Peyer's patch (tissue), 4 donors: ENCODE measurements around the gene SCFD2. TPM values are rescaled to one million over a fixed set of nuclear protein-coding genes. Genes with fewer than 3 reads are reported as not detected.
"Not testable (repeated sequence)": the region's sequence is repeated elsewhere in the genome, so short reads cannot be mapped to it uniquely, and the experiment has no call there.

ENCODE experiments used
- DNase-seq, 3 donors: peaks; one replicate each; pipeline ENCODE4 v3.0.0-alpha.2; 2017 to 2019
- H3K27ac ChIP-seq, 4 donors: fragments of 200-600 bp; sonication (generic); one replicate each; pipeline ENCODE4 v1.5.1; 2016 to 2019
- H3K27me3 ChIP-seq, 2 donors: fragments of 200-600 bp; sonication (generic); one replicate each; pipeline ENCODE4 v1.5.1; 2019
- H3K36me3 ChIP-seq, 3 donors: fragments of 200-600 bp; sonication (generic); one replicate each; pipeline ENCODE4 v1.5.1; 2016 to 2019
- H3K4me1 ChIP-seq, 4 donors: fragments of 200-600 bp; sonication (generic); one replicate each; pipeline ENCODE4 v1.5.1; 2016 to 2019
- H3K4me3 ChIP-seq, 4 donors: fragments of 200-600 bp; sonication (generic); 1 replicate in 3 of 4; 2 replicates in 1 of 4; pipeline ENCODE4 v1.5.1; 2016 to 2019; ENCODE audit warnings: mild to moderate bottlenecking in 1 of 4
- H3K9me3 ChIP-seq, 4 donors: fragments of 200-600 bp; sonication (generic); one replicate each; pipeline ENCODE4 v1.5.1; 2016 to 2019; ENCODE audit warnings: mild to moderate bottlenecking in 1 of 4
- CTCF ChIP-seq, 6 experiments: fragments of 450-650 bp in 4 of 6; fragments of 200-600 bp in 2 of 6; sonication (generic) in 1 of 6; IDR thresholded peaks; one replicate each; pipeline ENCODE4 v1.5.1; 2017 to 2019; ENCODE audit warnings: antibody characterized with exemption in 6 of 6, mild to moderate bottlenecking in 3 of 6, moderate library complexity in 1 of 6
- POLR2A ChIP-seq, 2 donors: fragments of 450-650 bp; IDR thresholded peaks; one replicate each; pipeline ENCODE4 v1.5.1; 2017; ENCODE audit warnings: antibody characterized with exemption in 2 of 2, mild to moderate bottlenecking in 2 of 2, moderate library complexity in 2 of 2
- total RNA-seq, 4 donors: library from RNA; depleted of rRNA; stranded (reverse); fragments of >200 nt; gene quantifications; one replicate each; pipeline ENCODE4 v1.1.0, GENCODE V29; 2016

The SCFD2 gene
- total RNA-seq, 4 donors from 2014 or later: 17.3 to 165 (median 30.1) TPM

- Histone ChIP-seq H3K27ac (no peak overlapping the region), H3K9me3 (no peaks in the 10 kb centered on the region), H3K36me3 (no peaks in the 10 kb centered on the region), H3K27me3 (no peaks in the 10 kb centered on the region), H3K4me1 (no peaks in the 10 kb centered on the region), H3K4me3 (no peak overlapping the region)
- TF ChIP-seq CTCF (IDR thresholded peaks at IDR 0.05): no peak
- no peak for TF ChIP-seq POLR2A (IDR thresholded peaks at IDR 0.05)
- no peak for DNase-seq
These were observed 529.7 kb downstream of the SCFD2 start for GRCh38 chr4:52836120-52836519.

- H3K36me3 ChIP-seq, H3K4me1 ChIP-seq, H3K27me3 ChIP-seq, H3K9me3 ChIP-seq, H3K4me3 ChIP-seq, DNase-seq, H3K27ac ChIP-seq: not testable (repeated sequence)
These were observed 531.0 kb downstream of the SCFD2 start for GRCh38 chr4:52834641-52835456.

GRCh38 chr4:52833941-52834525 lies 531.8 kb downstream of the SCFD2 start:
- no peaks in the 10 kb centered on the region for H3K9me3 ChIP-seq
- no peak overlapping the region for H3K4me3 ChIP-seq
- no peak for DNase-seq
- TF ChIP-seq POLR2A (IDR thresholded peaks at IDR 0.05) (no peak), CTCF (IDR thresholded peaks at IDR 0.05) (no peak)
- no peaks in the 10 kb centered on the region for H3K27me3 ChIP-seq
- no peak overlapping the region for H3K27ac ChIP-seq
- no peaks in the 10 kb centered on the region for H3K36me3 ChIP-seq
- no peaks in the 10 kb centered on the region for H3K4me1 ChIP-seq

- no peak overlapping the region for H3K4me3 ChIP-seq
- H3K27me3 ChIP-seq: no peaks in the 10 kb centered on the region
- no peak for TF ChIP-seq POLR2A (IDR thresholded peaks at IDR 0.05)
- no peak for TF ChIP-seq CTCF (IDR thresholded peaks at IDR 0.05)
- no peak overlapping the region for H3K27ac ChIP-seq
- H3K4me1 ChIP-seq: peaks cover 0 to 10% (median 0%) of the 10 kb centered on the region in 4 donors
- H3K36me3 ChIP-seq: no peaks in the 10 kb centered on the region
- no peaks in the 10 kb centered on the region for H3K9me3 ChIP-seq
- no peak for DNase-seq
These were observed 540.3 kb downstream of the SCFD2 start for GRCh38 chr4:52825460-52826090.

- Histone ChIP-seq H3K9me3 (no peaks in the 10 kb centered on the region), H3K4me1 (peaks cover 0 to 10% (median 0%) of the 10 kb centered on the region in 4 donors), H3K27ac (no peak overlapping the region), H3K27me3 (no peaks in the 10 kb centered on the region), H3K4me3 (no peak overlapping the region), H3K36me3 (no peaks in the 10 kb centered on the region)
- no peak for TF ChIP-seq CTCF (IDR thresholded peaks at IDR 0.05)
- TF ChIP-seq POLR2A (IDR thresholded peaks at IDR 0.05): no peak
- DNase-seq: no peak
These were observed 541.0 kb downstream of the SCFD2 start for GRCh38 chr4:52824603-52825459.
